Stomach (tissue), 4 donors: ENCODE data around the gene CDKN1B.

Experiments
- CTCF ChIP-seq, 7 experiments: fragments of 450-650 bp in 4 of 7; fragments of 200-600 bp in 3 of 7; sonication (generic) in 3 of 7; IDR thresholded peaks; one replicate each; pipeline ENCODE4 v1.5.1; 2016 to 2019; ENCODE audit warnings: antibody characterized with exemption in 7 of 7, control low read depth in 2 of 7, mild to moderate bottlenecking in 1 of 7
- EP300 ChIP-seq: sonication (generic); formaldehyde crosslinking; IDR thresholded peaks from one replicate; pipeline ENCODE4 v1.6.1; 2017; ENCODE audit warnings: antibody characterized with exemption
- POLR2A ChIP-seq, 4 donors: fragments of 450-650 bp; IDR thresholded peaks; one replicate each; pipeline ENCODE4 v1.6.1; 2016; ENCODE audit warnings: antibody characterized with exemption in 4 of 4, control low read depth in 2 of 4, mild to moderate bottlenecking in 1 of 4, moderate library complexity in 1 of 4

GRCh38 chr12:12721176-12721751 is 4.1 kb downstream of the CDKN1B start:
- TF ChIP-seq CTCF (IDR thresholded peaks at IDR 0.05): no peak
- no peak for TF ChIP-seq EP300
- TF ChIP-seq POLR2A (IDR thresholded peaks at IDR 0.05): no peak
